Effector memory CD4-positive, alpha-beta T cell (primary cell): ENCODE measurements around the gene PLCB4.

Experiments used
- DNase-seq, 3 donors: peaks; one replicate each; pipeline ENCODE4 v3.0.0-alpha.2; 2020
- H3K27ac ChIP-seq: 2 replicates; pipeline ENCODE4 v1.7.0; 2013; ENCODE audit warnings: mild to moderate bottlenecking, low read length, moderate library complexity; ENCODE audit not compliant: insufficient read depth, poor library complexity, severe bottlenecking
- H3K27me3 ChIP-seq: replicated peaks from 2 replicates; pipeline ENCODE4 v1.7.0; 2013; ENCODE audit warnings: mild to moderate bottlenecking, low read length; ENCODE audit not compliant: insufficient read depth, control insufficient read depth, poor library complexity, severe bottlenecking
- H3K36me3 ChIP-seq: 2 replicates; pipeline ENCODE4 v1.7.0; 2013; ENCODE audit warnings: mild to moderate bottlenecking, low read length, moderate library complexity; ENCODE audit not compliant: control insufficient read depth, insufficient read depth
- H3K4me1 ChIP-seq: 2 replicates; pipeline ENCODE4 v1.7.0; 2013; ENCODE audit warnings: low read length, mild to moderate bottlenecking; ENCODE audit not compliant: control insufficient read depth, insufficient read depth, poor library complexity, severe bottlenecking
- H3K4me3 ChIP-seq: 2 replicates; pipeline ENCODE4 v1.7.0; 2013; ENCODE audit warnings: low read length, low read depth, mild to moderate bottlenecking; ENCODE audit not compliant: insufficient read depth, poor library complexity, severe bottlenecking
- H3K9me3 ChIP-seq: 2 replicates; pipeline ENCODE4 v1.7.0; 2013; ENCODE audit warnings: mild to moderate bottlenecking, low read length, moderate library complexity; ENCODE audit not compliant: control insufficient read depth

Gene PLCB4

GRCh38 chr20:9492067-9492466, 423.2 kb downstream of the PLCB4 start:
- no peaks in the 10 kb centered on the region for H3K27me3 ChIP-seq
- H3K4me1 ChIP-seq = no peaks in the 10 kb centered on the region
- H3K4me3 ChIP-seq = no peak overlapping the region
- H3K27ac ChIP-seq = no peak overlapping the region
- DNase-seq = no peak
- no peaks in the 10 kb centered on the region for H3K9me3 ChIP-seq
- H3K36me3 ChIP-seq = no peaks in the 10 kb centered on the region

- Histone ChIP-seq H3K4me1 (no peaks in the 10 kb centered on the region), H3K9me3 (no peaks in the 10 kb centered on the region), H3K4me3 (no peak overlapping the region), H3K27ac (no peak overlapping the region), H3K36me3 (no peaks in the 10 kb centered on the region), H3K27me3 (no peaks in the 10 kb centered on the region)
- no peak for DNase-seq
Measured at GRCh38 chr20:9493803-9494202, 424.9 kb downstream of the PLCB4 start.

- Histone ChIP-seq H3K4me3 (no peak overlapping the region), H3K27ac (no peak overlapping the region), H3K27me3 (no peaks in the 10 kb centered on the region), H3K9me3 (no peaks in the 10 kb centered on the region), H3K4me1 (no peaks in the 10 kb centered on the region), H3K36me3 (no peaks in the 10 kb centered on the region)
- DNase-seq = no peak
Measured at GRCh38 chr20:9495701-9496100, 426.8 kb downstream of the PLCB4 start.

DNA sequence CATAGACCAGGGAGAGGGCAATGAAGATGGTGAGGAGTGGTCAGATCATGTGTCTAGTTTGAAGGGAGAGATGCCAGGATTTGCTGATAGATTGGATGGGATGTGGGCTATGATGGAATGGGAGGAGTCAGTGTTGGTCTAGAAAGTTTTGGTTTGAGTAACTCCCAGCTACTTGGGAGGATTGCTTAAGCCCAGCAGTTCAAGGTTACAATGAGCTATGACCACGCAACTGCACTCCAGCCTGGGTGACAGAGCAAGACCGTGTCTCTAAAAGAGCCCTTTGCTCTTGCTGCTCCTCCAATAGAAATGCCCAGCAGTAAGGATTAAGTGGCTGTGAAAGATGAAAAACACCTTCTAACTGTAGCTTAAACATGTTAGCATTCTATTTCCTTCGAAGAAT, 427.3 kb downstream of the PLCB4 start:
- Histone ChIP-seq H3K4me3 (no peak overlapping the region), H3K9me3 (no peaks in the 10 kb centered on the region), H3K27ac (no peak overlapping the region)

DNA sequence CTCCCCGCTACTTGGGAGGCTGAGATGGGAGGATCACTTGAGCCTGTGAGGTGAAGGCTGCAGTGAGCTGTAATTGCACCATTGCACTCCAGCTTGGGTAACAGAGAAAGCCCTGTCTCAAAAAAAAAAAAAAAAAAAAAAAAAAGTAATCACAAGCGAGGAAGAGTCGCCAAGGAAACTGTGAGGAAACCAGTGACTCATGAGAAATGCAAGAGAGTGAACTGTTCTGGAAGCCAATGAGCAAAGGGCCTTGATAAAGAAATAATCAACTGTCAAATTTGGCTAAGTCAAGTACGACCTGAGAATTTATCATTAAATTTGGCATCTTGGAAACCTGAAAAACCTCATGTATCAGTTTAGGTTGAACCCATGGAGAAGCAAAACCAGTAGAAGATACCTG, 429.4 kb downstream of the PLCB4 start:
- Histone ChIP-seq H3K36me3 (no peaks in the 10 kb centered on the region), H3K4me1 (no peaks in the 10 kb centered on the region), H3K9me3 (no peaks in the 10 kb centered on the region), H3K4me3 (no peak overlapping the region), H3K27ac (no peak overlapping the region), H3K27me3 (no peaks in the 10 kb centered on the region)
- DNase-seq = no peak

More for the DNA sequence above, 427.3 kb downstream of the PLCB4 start:
- no peak for DNase-seq
- no peaks in the 10 kb centered on the region for H3K4me1 ChIP-seq
- H3K27me3 ChIP-seq = no peaks in the 10 kb centered on the region
- H3K36me3 ChIP-seq = no peaks in the 10 kb centered on the region

DNA sequence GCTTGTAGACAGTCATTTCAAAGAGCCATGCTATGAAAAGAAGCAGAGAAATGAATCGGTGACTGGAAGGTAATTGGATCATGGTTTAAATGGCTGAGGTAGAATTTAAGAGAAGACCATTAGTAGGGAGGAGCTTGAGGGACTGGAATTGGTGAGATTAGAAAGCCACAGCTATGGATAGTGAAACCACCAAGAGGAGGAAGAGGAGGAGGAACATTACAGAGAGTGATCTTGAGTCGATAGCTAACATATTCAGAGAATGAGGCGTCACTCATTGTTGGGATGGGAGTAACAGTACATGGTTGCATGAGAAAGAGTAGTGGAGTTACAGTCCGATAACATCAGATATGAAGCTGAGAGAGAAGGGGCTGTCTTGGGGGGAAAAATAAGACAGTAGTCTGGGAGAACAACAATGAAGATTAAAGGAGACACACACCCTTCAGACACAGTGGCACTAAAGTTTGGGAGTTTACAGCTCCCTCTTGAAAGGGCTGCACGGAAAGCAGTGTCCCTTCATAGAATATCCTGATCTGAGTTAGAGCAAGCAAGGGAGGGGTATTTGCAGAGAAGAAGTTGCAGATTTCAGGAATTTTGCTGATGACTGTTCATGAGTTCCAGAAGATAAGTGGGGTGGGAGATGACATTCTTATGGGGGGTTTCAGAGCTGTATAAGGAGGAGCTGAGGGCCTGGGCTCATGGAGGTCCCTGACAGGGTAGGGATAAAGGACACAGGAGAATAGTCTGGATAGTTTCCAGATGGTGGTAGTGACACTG, 430.4 kb downstream of the PLCB4 start:
- H3K36me3 ChIP-seq = no peaks in the 10 kb centered on the region
- no peaks in the 10 kb centered on the region for H3K9me3 ChIP-seq
- H3K27me3 ChIP-seq = no peaks in the 10 kb centered on the region
- no peak overlapping the region for H3K27ac ChIP-seq
- H3K4me3 ChIP-seq = no peak overlapping the region
- no peaks in the 10 kb centered on the region for H3K4me1 ChIP-seq
- DNase-seq = no peak

GRCh38 chr20:9500121-9500520, 431.2 kb downstream of the PLCB4 start:
- Histone ChIP-seq H3K36me3 (no peaks in the 10 kb centered on the region), H3K27ac (no peak overlapping the region), H3K9me3 (no peaks in the 10 kb centered on the region), H3K27me3 (no peaks in the 10 kb centered on the region), H3K4me1 (no peaks in the 10 kb centered on the region), H3K4me3 (no peak overlapping the region)
- no peak for DNase-seq

GRCh38 chr20:9501473-9501872, 432.6 kb downstream of the PLCB4 start:
- DNase-seq = no peak
- Histone ChIP-seq H3K36me3 (no peaks in the 10 kb centered on the region), H3K4me3 (no peak overlapping the region), H3K4me1 (no peaks in the 10 kb centered on the region), H3K27me3 (peaks cover under 1% of the 10 kb centered on the region), H3K27ac (no peak overlapping the region), H3K9me3 (no peaks in the 10 kb centered on the region)

GRCh38 chr20:9503526-9504245, 434.8 kb downstream of the PLCB4 start:
- no peak overlapping the region for H3K27ac ChIP-seq
- peaks cover 19% of the 10 kb centered on the region for H3K27me3 ChIP-seq
- H3K4me1 ChIP-seq = no peaks in the 10 kb centered on the region
- no peaks in the 10 kb centered on the region for H3K36me3 ChIP-seq
- no peaks in the 10 kb centered on the region for H3K9me3 ChIP-seq
- no peak overlapping the region for H3K4me3 ChIP-seq
- DNase-seq = no peak

DNA sequence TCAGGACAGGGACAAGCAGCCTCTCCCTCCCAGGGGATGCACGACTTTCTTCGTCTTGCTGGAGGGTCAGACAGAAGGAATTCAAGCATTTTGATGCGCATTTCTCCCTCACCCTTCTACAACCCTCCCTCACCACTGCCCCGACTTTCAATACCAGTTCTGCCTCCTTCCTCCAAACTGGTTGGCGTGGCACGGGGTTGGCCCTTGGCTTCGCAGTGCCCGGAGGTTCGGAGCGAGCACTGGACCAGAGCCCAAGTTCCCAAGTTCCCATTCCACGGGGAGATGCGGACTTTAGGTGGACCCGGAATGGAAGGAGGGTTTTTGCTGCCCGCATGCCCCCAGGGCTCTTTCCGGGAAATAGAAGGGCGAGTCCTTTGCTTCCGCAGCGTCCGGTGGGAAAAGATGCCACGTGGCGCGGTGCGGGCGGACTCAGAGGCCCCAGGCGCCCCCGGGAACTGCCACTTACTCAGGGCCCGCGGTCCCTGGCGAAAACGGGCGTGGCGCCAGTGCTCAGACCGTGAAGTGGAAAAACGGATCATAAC, 437.5 kb downstream of the PLCB4 start:
- H3K9me3 ChIP-seq = no peaks in the 10 kb centered on the region
- no peaks in the 10 kb centered on the region for H3K4me1 ChIP-seq
- H3K36me3 ChIP-seq = no peaks in the 10 kb centered on the region
- H3K4me3 ChIP-seq = no peak overlapping the region
- no peak overlapping the region for H3K27ac ChIP-seq
- no peak for DNase-seq
- peaks cover 19% of the 10 kb centered on the region for H3K27me3 ChIP-seq
